BLaER1 treated with 17β-estradiol and CSF1 and Interleukin-3, amounts not matched to agents 10 nM and 100 nM (cell line): ENCODE results near the gene NCBP3.

ENCODE experiments used
- H3K27ac ChIP-seq, 11 experiments: shearing (Covaris generic); formaldehyde crosslinking; 2 replicates each; pipeline ENCODE4 v1.8.1; 2022
- H3K27me3 ChIP-seq, 11 experiments: shearing (Covaris generic); formaldehyde crosslinking; 2 replicates each; pipeline ENCODE4 v1.8.1; 2022
- H3K36me3 ChIP-seq, 11 experiments: shearing (Covaris generic); formaldehyde crosslinking; 2 replicates each; pipeline ENCODE4 v1.8.1; 2022
- H3K4me1 ChIP-seq, 10 experiments: shearing (Covaris generic); formaldehyde crosslinking; 2 replicates each; pipeline ENCODE4 v1.8.1; 2022
- H3K4me2 ChIP-seq, 11 experiments: shearing (Covaris generic); formaldehyde crosslinking; 2 replicates each; pipeline ENCODE4 v1.8.1; 2022
- H3K4me3 ChIP-seq, 10 experiments: shearing (Covaris generic); formaldehyde crosslinking; 2 replicates each; pipeline ENCODE4 v1.8.1; 2022
- H3K9ac ChIP-seq, 11 experiments: shearing (Covaris generic); formaldehyde crosslinking; 2 replicates each; pipeline ENCODE4 v1.8.1; 2022
- H3K9me3 ChIP-seq, 11 experiments: shearing (Covaris generic); formaldehyde crosslinking; replicated peaks in 1 of 11; 2 replicates each; pipeline ENCODE4 v1.8.1; 2022
- H4K20me1 ChIP-seq, 11 experiments: shearing (Covaris generic); formaldehyde crosslinking; 2 replicates each; pipeline ENCODE4 v1.8.1; 2022
- Cebpa-rat ChIP-seq, 11 experiments: shearing (Covaris generic); IDR thresholded peaks; 2 replicates each; pipeline ENCODE4 v1.8.1; 2022

Gene NCBP3

DNA sequence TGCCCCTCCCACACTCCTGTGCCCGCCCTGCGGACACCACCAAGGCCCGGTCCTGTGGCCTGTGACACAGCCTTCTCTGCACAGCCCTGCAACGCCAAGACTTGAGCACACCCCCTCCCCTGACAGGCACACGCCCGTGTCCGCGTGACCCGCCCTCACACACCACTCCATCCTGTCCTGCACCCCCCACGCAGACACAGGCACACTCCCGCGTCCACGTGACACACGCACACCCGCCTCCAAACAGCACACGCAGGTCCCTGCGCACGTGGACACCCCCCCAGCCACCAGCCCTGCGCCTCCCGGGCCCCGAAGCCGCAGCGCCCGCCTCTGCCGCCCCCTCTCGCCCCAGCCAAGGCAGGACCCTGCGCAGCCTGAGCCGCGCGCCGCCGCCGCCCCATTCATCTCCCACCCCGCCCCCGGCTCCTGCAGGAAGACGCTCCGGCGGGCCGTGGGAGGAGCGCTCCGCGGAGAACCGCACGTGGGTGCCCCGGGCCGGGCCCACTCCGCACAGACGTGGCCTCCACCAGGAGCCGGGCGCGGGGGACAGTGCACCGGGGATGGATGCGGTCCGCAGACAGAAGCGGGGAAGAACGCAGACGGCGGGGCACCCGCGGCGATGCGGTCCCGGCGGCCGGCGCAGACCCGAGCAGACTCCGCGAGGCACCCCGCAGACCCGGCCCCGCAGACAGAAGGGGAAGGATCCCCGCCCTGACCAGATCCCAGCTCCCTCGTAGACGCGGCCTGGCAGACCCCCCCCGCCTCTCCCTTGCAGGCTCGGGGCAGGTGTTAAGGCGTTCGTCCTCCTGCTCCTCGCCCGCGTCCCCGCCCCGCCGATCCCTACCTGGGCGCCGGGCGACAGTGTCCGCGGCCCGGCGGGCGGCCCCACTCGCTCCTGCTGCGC lies 46.3 kb upstream of the NCBP3 start:
- Histone ChIP-seq H3K9me3 (no peaks in the 10 kb centered on the region), H4K20me1 (peaks cover 0 to 27% (median 9%) of the 10 kb centered on the region in 11 experiments; a peak in 12 of 22 replicates), H3K4me3 (peak overlapping the region; percentile 62 to 76 (median 70)), H3K27ac (peak overlapping the region in 9 of 11 experiments; percentile 18 to 57 (median 48); a peak in 15 of 22 replicates), H3K36me3 (peaks cover 0 to 11% (median 4%) of the 10 kb centered on the region in 11 experiments; a peak in 13 of 22 replicates), H3K9ac (peak overlapping the region; percentile 26 to 80 (median 71); a peak in 21 of 22 replicates), H3K4me1 (peaks cover 77 to 93% (median 83%) of the 10 kb centered on the region in 10 experiments), H3K4me2 (peak overlapping the region; percentile 91 to 100 (median 99)), H3K27me3 (peaks cover 0 to 13% (median 9%) of the 10 kb centered on the region in 11 experiments; a peak in 7 of 22 replicates)
- no peak for TF ChIP-seq Cebpa-rat (IDR thresholded peaks at IDR 0.05)

- peak overlapping the region in 2 of 11 experiments; percentile 49 to 57; a peak in 3 of 22 replicates for H3K27ac ChIP-seq
Observed at GRCh38 chr17:3891626-3892094, 45.6 kb upstream of the NCBP3 start.

DNA sequence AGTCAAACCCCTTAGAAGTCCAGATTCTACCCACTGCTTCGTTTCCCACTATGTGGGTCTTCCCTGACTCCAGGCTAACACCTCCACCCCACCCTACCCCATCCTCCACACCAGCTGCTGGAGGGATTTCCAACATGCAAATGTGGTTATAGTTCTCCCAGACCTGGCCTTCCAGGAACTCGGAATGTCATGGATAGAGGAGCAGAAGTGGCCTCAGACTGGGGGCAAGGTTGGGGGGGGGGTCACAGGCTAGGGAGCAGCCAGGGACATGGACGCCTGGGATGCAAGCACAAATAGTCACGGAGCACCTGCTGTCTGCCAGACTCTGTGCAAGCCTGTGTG lies 44.8 kb upstream of the NCBP3 start:
- H3K4me1 ChIP-seq = peaks cover 86 to 96% (median 91%) of the 10 kb centered on the region in 10 experiments
- TF ChIP-seq Cebpa-rat (IDR thresholded peaks at IDR 0.05) = no peak
- H3K4me3 ChIP-seq = peak overlapping the region in 3 of 10 experiments; percentile 23 to 76 (median 41); a peak in 4 of 20 replicates
- peaks cover 0 to 13% (median 9%) of the 10 kb centered on the region in 11 experiments; a peak in 7 of 22 replicates for H3K27me3 ChIP-seq
- peaks cover 0 to 27% (median 9%) of the 10 kb centered on the region in 11 experiments; a peak in 12 of 22 replicates for H4K20me1 ChIP-seq
- no peaks in the 10 kb centered on the region; a peak in 1 of 22 replicates for H3K36me3 ChIP-seq
- no peaks in the 10 kb centered on the region for H3K9me3 ChIP-seq
- H3K4me2 ChIP-seq = peak overlapping the region; percentile 91 to 100 (median 99)
- peak overlapping the region in 9 of 11 experiments; percentile 57 to 82 (median 74); a peak in 15 of 22 replicates for H3K27ac ChIP-seq
- peak overlapping the region in 9 of 11 experiments; percentile 47 to 80 (median 62); a peak in 14 of 22 replicates for H3K9ac ChIP-seq

More at GRCh38 chr17:3891626-3892094, 45.6 kb upstream of the NCBP3 start:
- H3K36me3 ChIP-seq = peaks cover 0 to 4% (median 0%) of the 10 kb centered on the region in 11 experiments; a peak in 5 of 22 replicates
- H3K4me1 ChIP-seq = peaks cover 78 to 93% (median 86%) of the 10 kb centered on the region in 10 experiments
- no peak for TF ChIP-seq Cebpa-rat (IDR thresholded peaks at IDR 0.05)
- H3K27me3 ChIP-seq = peaks cover 0 to 13% (median 9%) of the 10 kb centered on the region in 11 experiments; a peak in 7 of 22 replicates
- H4K20me1 ChIP-seq = peaks cover 0 to 27% (median 9%) of the 10 kb centered on the region in 11 experiments; a peak in 12 of 22 replicates
- H3K9ac ChIP-seq = peak overlapping the region in 8 of 11 experiments; percentile 58 to 80 (median 72); a peak in 16 of 22 replicates
- peak overlapping the region; percentile 91 to 100 (median 99) for H3K4me2 ChIP-seq
- no peaks in the 10 kb centered on the region for H3K9me3 ChIP-seq
- peak overlapping the region; percentile 62 to 76 (median 70); a peak in 19 of 20 replicates for H3K4me3 ChIP-seq

GRCh38 chr17:3890082-3890877 lies 44.2 kb upstream of the NCBP3 start:
- TF ChIP-seq Cebpa-rat (IDR thresholded peaks at IDR 0.05) = no peak
- Histone ChIP-seq H3K4me3 (peak overlapping the region in 4 of 10 experiments; percentile 13 to 76 (median 37); a peak in 8 of 20 replicates), H3K27ac (peak overlapping the region in 10 of 11 experiments; percentile 18 to 90 (median 76); a peak in 18 of 22 replicates), H4K20me1 (peaks cover 0 to 27% (median 9%) of the 10 kb centered on the region in 11 experiments; a peak in 12 of 22 replicates), H3K36me3 (peaks cover 0 to 2% (median 0%) of the 10 kb centered on the region in 11 experiments; a peak in 7 of 22 replicates), H3K9ac (peak overlapping the region in 10 of 11 experiments; percentile 21 to 67 (median 62); a peak in 19 of 22 replicates), H3K4me1 (peaks cover 90 to 96% (median 93%) of the 10 kb centered on the region in 10 experiments), H3K27me3 (peaks cover 0 to 13% (median 9%) of the 10 kb centered on the region in 11 experiments; a peak in 7 of 22 replicates), H3K9me3 (no peaks in the 10 kb centered on the region), H3K4me2 (peak overlapping the region; percentile 91 to 100 (median 99))

DNA sequence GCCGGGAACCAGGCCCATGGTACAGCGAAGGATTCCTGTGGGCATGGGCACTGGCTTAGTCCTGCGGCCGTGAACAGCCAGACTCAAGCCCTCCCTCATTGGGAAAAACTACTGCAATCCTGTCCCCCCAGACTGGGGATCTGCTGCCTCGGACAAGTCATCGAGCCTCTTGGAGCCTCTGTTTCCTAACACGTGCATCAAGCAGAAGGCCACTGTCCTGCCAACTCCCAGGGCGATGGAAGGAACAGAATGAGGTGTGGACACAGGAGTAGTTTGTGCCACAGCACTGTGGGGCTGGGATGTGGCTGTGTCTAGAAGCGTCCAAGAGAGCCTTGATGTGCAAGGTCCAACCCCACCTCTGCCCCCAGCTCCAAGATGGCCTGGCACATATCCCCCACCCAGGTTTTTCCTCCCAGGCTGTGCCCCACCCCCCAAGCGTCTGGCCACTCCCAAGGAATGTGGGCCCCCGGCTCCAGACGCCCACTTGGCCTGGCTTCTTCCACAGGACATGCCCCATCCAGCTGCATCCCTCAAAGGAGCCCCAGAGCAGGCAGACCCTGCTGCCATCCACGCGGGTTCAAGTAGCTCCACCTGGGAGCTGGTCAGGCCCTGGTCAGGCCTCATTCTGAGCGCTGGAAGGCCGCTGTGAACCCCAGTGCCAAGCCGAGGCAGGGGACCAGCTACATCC lies 43.4 kb upstream of the NCBP3 start:
- Histone ChIP-seq H3K9ac (peak overlapping the region in 9 of 11 experiments; percentile 51 to 66 (median 62); a peak in 18 of 22 replicates), H4K20me1 (peaks cover 0 to 27% (median 9%) of the 10 kb centered on the region in 11 experiments; a peak in 12 of 22 replicates), H3K27me3 (peaks cover 0 to 13% (median 9%) of the 10 kb centered on the region in 11 experiments; a peak in 7 of 22 replicates), H3K4me1 (peaks cover 82 to 96% (median 89%) of the 10 kb centered on the region in 10 experiments), H3K36me3 (peaks cover 0 to 10% (median 4%) of the 10 kb centered on the region in 11 experiments; a peak in 10 of 22 replicates), H3K9me3 (no peaks in the 10 kb centered on the region), H3K27ac (peak overlapping the region in 9 of 11 experiments; percentile 64 to 90 (median 78); a peak in 18 of 22 replicates), H3K4me2 (peak overlapping the region; percentile 91 to 100 (median 99)), H3K4me3 (peak overlapping the region in 4 of 10 experiments; percentile 13 to 41 (median 37); a peak in 7 of 20 replicates)
- no peak for TF ChIP-seq Cebpa-rat (IDR thresholded peaks at IDR 0.05)

GRCh38 chr17:3888343-3889171 lies 42.5 kb upstream of the NCBP3 start:
- Histone ChIP-seq H3K4me2 (peak overlapping the region; percentile 91 to 100 (median 99)), H3K4me3 (no peak overlapping the region), H3K27ac (peak overlapping the region in 9 of 11 experiments; percentile 67 to 90 (median 80); a peak in 18 of 22 replicates), H3K36me3 (peaks cover 0 to 20% (median 6%) of the 10 kb centered on the region in 11 experiments; a peak in 10 of 22 replicates), H3K4me1 (peaks cover 73 to 92% (median 80%) of the 10 kb centered on the region in 10 experiments), H3K9me3 (no peaks in the 10 kb centered on the region), H4K20me1 (peaks cover 0 to 27% (median 9%) of the 10 kb centered on the region in 11 experiments; a peak in 12 of 22 replicates), H3K27me3 (peaks cover 0 to 13% (median 9%) of the 10 kb centered on the region in 11 experiments; a peak in 7 of 22 replicates), H3K9ac (peak overlapping the region in 9 of 11 experiments; percentile 38 to 71 (median 63); a peak in 17 of 22 replicates)
- TF ChIP-seq Cebpa-rat (IDR thresholded peaks at IDR 0.05) = no peak
